Measurements from ENCODE around the gene CLEC4G. TPM values are rescaled to one million over a fixed set of nuclear protein-coding genes. Genes with fewer than 3 reads are reported as not detected.
"Not testable (repeated sequence)": the region's sequence is repeated elsewhere in the genome, so short reads cannot be mapped to it uniquely, and the experiment has no call there.

The CLEC4G gene
- total RNA-seq, 1 donor: not detected

DNA sequence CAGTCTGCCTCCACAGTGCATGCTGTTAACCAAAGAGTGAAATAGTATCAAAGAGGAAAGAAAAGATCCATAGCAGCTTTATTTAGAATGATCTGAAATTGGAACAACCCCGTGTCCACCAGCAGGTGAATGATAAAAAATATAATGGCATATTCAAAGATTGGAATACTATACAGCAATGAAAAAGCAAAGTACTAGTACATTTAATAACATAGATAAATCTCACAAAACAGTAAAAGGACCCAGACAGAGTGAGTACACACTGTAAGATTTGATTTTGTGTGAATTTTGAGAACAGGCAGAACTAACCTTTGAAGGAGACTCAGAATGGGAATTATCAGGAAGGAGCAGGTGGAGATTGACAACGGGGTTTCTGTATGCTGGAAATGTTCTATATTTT lies 16.3 kb upstream of the CLEC4G start:
- no peak overlapping the region for H3K4me3 ChIP-seq (ENCODE audit: low read depth, low read length)
- DNase-seq (ENCODE audit: low read depth): no peak
- TF ChIP-seq, protein P1, sequence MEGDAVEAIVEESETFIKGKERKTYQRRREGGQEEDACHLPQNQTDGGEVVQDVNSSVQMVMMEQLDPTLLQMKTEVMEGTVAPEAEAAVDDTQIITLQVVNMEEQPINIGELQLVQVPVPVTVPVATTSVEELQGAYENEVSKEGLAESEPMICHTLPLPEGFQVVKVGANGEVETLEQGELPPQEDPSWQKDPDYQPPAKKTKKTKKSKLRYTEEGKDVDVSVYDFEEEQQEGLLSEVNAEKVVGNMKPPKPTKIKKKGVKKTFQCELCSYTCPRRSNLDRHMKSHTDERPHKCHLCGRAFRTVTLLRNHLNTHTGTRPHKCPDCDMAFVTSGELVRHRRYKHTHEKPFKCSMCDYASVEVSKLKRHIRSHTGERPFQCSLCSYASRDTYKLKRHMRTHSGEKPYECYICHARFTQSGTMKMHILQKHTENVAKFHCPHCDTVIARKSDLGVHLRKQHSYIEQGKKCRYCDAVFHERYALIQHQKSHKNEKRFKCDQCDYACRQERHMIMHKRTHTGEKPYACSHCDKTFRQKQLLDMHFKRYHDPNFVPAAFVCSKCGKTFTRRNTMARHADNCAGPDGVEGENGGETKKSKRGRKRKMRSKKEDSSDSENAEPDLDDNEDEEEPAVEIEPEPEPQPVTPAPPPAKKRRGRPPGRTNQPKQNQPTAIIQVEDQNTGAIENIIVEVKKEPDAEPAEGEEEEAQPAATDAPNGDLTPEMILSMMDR (IDR thresholded peaks at IDR 0.05; ENCODE audit: insufficient read depth, low read depth, low read length): no peak

DNA sequence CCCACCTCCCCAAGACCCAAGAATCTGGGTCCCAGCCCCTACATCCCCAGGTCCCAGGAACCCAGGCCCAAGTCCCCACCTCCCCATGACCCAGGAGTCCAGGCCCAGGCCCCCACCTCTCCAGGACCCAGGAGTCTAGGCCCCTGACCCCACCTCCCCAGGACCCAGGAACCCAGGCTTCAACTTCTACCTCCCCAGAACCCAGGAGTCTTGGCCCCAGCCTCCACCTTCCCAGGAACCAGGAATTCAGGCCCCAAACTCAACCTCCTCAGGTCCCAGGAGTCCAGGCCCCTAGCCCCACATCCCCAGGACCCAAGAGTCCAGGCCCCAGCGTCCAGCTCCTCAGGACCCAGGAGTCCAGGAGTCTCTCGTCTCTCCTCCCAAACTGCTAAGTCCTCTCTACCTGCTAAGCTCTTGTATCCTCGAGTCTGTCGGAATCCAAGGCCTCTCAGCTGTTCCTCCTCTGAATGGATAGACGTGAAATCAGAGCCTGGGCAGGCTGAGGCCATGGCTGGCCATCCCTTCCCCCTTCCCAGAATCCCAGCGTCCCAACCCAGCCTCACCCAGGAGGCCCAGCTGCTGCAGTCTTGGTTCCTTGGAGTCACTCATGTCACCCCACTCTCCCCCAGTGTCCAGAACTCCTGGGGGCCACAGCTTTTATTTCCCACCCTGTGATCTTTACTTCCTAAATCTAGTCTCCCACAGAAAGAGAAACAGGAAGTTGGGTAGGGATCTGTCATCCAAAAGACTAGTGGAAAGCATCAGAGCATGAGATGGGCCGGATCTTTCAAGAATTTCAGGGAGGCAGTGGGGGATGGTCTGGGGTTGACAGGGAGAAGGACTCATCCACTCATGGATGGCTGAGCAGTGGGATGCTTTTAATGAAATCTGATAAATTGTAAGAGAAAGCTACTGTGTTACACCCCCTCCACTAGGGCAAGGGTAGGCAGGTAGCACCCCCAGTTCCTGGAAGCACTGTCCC lies 15.3 kb upstream of the CLEC4G start, which contains the start of gene CD209:
TSS of gene CD209 (minus strand) at position 632 of the 982 bp plus-strand sequence. CDS start at position 609, 23 bp downstream.
- no peak within 1 kb of the TSS for H3K4me3 ChIP-seq (ENCODE audit: low read depth, low read length)
- no peak for DNase-seq (ENCODE audit: low read depth)
- TF ChIP-seq, protein P1 (IDR thresholded peaks at IDR 0.05; ENCODE audit: insufficient read depth, low read depth, low read length): no peak

DNA sequence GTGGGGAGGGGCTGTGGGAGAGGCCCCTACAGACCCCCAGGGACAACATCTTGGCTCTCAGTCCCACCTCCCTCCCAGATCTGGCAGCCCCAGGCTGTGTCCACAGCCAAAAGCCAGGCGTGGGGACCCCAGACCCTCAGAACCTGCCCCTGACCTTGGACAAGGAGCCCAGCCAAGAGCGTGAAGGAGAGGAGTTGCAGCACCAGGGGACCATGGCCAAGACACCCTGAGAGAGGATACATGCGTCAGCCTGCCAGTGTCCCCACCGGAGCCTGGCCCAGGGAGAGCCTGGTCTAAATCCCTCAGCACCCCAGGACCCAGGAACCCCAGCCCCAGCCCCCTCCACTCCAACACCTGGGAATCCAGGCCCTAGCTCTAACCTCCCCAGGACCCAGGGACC lies 14.4 kb upstream of the CLEC4G start:
- DNase-seq (ENCODE audit: low read depth); H3K4me3 ChIP-seq (ENCODE audit: low read depth, low read length): not testable (repeated sequence)

DNA sequence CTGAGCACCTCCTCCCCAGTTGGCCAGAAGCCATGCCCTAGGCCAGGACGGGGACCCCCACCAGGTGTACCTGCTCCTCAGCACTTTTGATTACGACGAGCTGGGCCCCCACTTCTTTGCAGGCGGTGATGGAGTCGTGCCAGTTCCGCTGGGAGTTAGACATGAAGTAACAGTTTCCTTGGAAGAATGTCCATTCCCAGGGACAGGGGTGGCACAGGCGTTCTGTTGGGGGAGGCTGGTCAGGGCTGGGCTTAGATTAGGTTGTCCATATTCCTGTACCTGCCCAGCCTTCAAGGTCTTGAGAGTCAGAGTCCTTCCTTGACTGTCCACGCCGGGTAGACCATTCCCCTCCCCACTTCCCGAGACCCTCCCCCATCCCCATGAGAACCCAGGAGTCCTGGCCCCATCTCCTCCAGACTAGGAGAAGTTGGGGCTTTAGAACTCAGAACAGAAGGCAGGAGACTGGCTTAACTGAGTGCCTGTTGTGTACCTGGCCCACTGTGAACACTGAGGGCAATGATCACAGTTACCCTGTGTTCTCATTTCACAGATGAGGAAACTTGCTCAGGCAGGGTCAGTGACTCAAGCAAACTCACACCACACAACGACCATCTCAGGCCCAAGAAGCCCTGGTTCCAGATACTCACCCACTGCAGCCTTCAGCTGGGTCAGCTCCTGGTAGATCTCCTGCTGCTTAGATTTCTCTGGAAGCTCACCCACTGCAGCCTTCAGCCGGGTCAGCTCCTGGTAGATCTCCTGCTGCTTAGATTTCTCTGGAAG lies 13.2 kb upstream of the CLEC4G start:
- TF ChIP-seq, protein P1 (IDR thresholded peaks at IDR 0.05; ENCODE audit: insufficient read depth, low read depth, low read length): no peak
- no peak for DNase-seq (ENCODE audit: low read depth)
- no peak overlapping the region for H3K4me3 ChIP-seq (ENCODE audit: low read depth, low read length)

DNA sequence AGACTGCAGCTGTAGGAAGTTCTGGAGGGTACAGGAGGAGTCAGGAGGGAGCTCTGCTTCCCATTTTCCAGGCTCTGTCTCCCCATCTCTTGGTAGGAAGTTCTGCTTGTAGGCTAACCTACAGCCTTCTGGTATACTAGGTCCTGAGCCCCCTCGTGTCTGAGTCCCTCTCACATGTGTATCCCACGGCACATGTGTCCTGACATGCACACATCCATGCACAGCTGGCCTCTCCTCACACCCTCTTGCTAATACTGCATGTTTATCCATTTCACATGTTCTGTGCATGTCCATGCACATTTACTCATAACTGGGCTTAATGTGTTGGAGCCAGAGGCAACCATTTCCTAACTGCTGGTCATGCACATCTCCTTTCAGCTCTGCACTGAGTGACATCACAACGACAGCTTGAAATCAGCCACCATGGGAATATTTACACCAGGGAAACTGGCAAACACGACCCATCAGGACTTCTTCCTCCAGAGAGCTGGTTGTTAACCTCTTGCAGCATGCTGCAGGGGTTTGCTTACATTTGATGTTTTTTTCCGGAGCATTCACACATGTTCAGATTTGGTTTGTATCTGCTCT lies 12.4 kb upstream of the CLEC4G start:
- TF ChIP-seq, protein P1 (IDR thresholded peaks at IDR 0.05; ENCODE audit: insufficient read depth, low read depth, low read length): no peak
- no peak for DNase-seq (ENCODE audit: low read depth)
- H3K4me3 ChIP-seq (ENCODE audit: low read depth, low read length): no peak overlapping the region

DNA sequence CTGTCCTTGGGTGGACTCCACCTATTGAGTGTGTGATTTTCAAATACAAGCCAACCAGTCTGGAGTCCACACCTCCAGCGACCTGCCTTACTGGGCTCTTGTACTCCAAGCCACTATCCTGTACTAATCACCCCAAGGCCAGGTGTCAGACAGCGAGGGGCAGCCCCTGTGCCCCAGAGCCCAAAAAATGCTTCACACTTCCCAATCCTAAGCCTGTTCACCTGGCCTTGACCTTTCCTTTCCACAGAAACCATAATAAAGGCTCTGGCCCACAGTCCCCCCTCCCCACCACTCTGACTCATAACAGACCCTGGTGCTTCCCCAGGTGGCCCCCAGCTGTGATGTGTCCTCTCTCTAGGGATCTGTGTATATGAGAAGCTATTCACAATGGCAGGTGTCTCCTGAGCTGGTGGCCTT lies 11.5 kb upstream of the CLEC4G start:
- no peak for DNase-seq (ENCODE audit: low read depth)
- H3K4me3 ChIP-seq (ENCODE audit: low read depth, low read length): no peak overlapping the region
- TF ChIP-seq, protein P1 (IDR thresholded peaks at IDR 0.05; ENCODE audit: insufficient read depth, low read depth, low read length): no peak
